ENCODE measurements around the gene ARHGEF17.

Gene ARHGEF17

DNA sequence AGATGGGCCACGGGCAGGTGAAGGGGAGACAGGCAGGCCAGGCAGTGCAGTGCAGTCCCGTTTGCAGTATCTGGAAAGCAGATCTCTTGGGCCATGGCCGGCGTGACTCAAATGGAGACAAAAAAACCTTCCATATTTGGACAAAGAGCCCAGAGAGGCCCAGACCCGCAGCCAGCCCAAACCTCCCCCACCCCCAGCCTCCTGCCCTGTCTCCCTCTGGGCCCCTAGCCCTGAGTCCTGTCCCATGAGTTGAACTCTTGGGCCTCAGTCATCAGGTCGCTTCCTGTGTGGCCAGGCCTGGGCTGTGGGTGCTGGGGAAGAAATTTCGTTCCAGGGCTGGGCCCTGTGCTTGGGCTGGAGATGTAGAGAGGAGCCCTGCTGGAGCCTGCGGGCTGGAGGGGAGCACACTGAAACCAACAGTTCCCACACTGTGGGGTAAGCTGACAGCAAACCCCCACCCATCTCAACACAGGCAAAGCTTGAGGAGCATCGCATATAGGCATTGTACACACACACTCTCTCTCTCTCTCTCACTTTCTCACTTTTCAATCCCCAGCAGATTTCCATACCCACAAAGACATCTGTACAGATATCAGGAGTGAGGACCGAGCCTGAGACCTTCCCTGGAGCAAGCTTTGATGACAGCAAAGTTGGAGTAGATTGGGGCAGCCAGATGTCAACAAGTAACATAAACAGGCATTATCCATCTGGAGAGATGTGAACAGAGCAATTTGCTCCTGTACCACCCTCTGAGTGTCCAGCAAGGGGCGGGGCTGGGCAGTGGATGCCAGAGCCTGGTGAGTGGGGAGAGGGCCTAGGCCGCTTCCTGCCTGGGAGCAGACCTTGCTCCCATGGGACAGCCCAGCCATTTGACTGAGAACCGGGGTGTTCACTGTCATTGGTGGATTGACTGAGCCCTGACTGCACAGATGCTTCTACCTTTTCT is 17.2 kb downstream of the ARHGEF17 start:
- in situ Hi-C loops (cut with MboI; ENCODE audit: low sequenced_read_pairs): no loop called here

- in situ Hi-C loops (cut with MboI; ENCODE audit: low sequenced_read_pairs): no loop called here
Measured at GRCh38 chr11:73326929-73327811, 19.1 kb downstream of the ARHGEF17 start.

DNA sequence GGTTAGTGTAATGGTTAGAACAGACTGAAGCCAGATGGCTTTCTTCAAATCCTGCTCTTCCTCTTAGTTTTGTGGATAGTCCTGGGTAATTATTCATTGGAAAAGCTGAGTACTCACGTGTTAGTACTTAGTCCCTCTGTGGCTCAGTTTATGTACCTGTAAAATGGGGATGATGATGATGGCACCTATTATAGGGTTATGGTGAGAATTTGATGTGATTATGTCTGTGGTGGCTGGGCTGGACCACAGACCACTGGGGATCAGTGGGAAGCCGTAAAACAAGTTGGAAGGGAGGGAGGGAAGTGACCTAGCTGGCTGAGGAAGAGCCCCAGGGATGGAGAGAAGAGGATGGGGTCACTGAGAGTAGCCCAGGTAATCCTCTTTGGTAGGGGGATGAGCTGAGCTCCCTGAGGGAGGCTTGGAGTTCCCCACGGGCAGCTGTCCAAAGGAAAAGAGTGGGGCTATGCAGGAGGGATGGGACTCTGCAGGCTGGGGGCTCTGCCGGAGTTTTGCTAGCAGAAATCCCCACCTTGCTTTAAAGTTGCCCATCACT is 19.8 kb downstream of the ARHGEF17 start:
- in situ Hi-C loops (cut with MboI; ENCODE audit: low sequenced_read_pairs): no loop called here

GRCh38 chr11:73330569-73331093 is 22.6 kb downstream of the ARHGEF17 start:
- in situ Hi-C loops (cut with MboI; ENCODE audit: low sequenced_read_pairs): no loop called here

DNA sequence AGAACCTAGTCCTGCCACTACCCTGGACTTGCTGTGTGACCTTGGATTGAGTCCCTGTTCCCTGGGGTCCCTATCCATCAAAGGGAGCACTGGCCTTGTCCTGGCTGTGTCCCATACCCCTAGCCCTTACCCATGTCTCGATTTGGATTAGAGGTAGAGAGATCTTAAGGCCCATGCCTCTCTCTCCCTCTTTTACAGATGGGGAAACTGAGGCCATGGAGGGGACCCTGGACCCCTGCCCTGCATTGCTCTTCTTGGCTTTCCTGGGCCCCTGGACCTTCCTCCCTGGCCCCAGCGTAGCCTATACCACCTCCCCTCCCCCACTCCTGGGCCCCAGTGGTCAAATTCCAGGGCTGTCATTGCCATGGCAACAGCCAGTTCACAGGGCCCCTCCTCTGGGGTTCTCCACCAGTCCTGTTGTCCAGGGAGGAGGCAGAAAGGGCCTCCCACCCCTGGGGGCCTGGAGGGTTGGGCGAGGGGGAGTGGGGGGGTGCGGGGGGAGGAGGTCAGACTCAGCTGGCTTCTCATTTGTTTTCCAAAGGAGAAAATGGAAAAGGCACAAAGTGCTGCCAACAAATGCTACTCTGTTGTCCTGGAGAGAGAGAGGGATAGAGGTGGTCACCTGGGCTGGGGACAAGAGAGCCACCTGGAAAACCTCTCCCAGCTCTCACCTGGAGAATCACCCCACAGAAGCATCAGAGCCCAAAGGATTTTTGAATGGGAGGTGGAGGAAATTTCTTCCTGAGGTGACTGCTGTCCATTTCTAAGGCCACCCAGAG is 23.3 kb downstream of the ARHGEF17 start:
- in situ Hi-C loops (cut with MboI; ENCODE audit: low sequenced_read_pairs): no loop called here

DNA sequence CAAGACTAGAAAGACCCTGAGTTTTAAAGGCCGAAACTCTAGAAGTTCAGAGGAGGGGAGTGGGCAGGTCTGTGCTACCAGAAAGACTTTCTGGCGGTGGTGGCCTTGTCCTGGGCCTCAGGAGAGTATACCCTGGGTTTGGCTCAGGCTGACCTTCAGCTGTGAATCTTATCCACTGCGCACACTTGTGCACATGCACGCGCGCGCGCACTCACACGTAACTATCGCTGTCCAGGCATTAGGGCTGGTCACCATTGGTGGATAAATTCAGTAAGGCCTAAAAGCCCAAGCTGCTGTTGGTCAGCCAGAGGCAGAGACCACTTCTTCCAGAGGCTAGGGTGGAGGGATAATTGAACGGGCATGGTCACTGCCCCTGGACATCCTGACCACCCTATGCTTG is 25.1 kb downstream of the ARHGEF17 start:
- in situ Hi-C loops (cut with MboI; ENCODE audit: low sequenced_read_pairs): no loop called here

DNA sequence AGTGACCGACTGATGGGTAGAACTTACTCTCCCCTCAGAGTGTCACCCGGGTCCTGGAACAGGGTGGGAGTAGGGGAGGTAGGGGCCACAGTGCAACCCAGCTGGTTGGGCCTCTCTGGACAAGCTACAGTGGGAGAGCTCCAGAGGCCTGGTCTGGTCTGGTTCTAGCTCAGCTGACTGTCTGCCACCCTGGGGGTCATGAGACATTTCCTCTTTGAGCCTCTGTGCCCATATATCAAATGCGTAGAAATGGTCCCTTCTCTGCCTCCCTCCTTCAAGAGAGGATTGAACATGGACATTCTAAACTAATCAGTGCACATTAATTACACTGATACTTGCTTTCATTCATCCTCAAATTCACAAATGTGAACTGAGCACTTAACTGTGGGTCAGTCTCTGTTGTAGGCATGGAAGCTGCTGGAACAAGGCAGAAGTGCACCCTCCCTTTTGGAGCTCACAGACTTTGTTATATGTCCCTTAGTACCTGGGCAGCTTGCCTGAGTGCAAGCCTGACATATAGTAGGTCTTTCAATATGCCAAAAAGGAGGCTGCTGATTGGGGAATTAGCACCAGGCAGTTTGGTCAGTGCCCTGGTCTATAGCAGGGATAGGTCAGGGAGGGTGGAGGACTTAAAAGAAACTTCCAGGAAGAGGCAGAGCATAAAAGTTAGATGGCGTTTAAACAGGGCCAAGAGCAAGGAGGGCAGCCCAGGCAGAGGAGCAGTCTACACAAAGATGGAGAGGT is 25.7 kb downstream of the ARHGEF17 start:
- in situ Hi-C loops (cut with MboI; ENCODE audit: low sequenced_read_pairs): no loop called here

- in situ Hi-C loops (cut with MboI; ENCODE audit: low sequenced_read_pairs): loop anchor here (5.0 kb wide), 1 partner anchor 37 kb away; no protein-coding TSS in a partner anchor
Measured at GRCh38 chr11:73334384-73335203, 26.5 kb downstream of the ARHGEF17 start.

DNA sequence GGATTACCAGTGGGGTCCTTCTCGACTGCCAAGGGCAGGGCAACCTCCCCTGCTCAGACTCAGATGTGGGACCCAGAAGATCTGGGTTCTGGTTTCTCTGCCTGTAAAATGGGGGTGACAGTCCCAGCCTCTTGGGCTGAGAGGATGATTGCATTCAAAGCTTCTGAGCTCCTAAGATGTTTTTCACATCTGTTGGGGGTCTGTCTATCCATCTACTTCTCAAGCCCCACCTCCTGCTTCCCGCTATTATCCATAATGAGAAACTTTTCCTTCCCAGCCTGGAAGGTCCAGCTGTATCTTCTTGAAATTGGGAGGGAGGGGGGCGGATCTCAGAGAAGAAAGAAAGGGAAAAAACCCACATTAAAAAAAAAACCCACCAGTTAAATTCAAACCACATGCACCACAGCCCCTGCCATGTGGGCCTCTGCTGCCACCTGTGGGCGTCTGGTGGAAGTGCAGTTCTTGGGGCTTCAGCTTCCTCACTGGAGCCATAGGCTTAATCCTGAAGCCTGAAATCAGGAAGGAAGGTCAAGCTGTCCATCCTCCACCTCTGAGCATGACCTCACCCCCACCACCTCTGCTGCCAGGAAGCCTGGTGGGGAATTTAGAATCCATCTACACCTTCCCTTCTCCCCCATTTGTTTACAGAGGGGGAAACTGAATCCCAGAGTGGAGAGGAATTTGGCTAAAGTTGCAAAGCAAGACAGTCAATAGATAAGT is 27.3 kb downstream of the ARHGEF17 start:
- in situ Hi-C loops (cut with MboI; ENCODE audit: low sequenced_read_pairs): loop anchor here (5.0 kb wide), 1 partner anchor 38 kb away; no protein-coding TSS in a partner anchor

DNA sequence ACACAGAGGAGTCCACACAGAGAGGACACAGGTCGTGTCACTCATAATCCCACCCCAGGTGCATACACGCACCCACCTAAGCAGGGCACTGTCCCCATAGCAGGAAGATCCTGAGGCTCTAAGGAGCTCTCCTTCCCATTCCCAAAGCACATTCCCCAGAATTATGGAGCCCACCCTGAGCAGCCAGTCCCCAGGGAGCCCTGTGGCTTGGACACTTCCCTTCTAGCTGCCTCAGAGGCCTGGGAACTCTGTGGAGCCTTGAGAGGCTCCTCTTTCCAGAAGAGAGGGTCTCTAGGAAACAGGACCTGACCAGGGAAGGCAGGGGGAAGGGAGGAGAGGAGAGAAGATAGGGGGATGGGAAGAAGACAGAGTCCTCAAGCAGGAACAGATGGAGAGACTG is 29.8 kb downstream of the ARHGEF17 start:
- in situ Hi-C loops (cut with MboI; ENCODE audit: low sequenced_read_pairs): loop anchor here (5.0 kb wide), 1 partner anchor 41 kb away; no protein-coding TSS in a partner anchor

DNA sequence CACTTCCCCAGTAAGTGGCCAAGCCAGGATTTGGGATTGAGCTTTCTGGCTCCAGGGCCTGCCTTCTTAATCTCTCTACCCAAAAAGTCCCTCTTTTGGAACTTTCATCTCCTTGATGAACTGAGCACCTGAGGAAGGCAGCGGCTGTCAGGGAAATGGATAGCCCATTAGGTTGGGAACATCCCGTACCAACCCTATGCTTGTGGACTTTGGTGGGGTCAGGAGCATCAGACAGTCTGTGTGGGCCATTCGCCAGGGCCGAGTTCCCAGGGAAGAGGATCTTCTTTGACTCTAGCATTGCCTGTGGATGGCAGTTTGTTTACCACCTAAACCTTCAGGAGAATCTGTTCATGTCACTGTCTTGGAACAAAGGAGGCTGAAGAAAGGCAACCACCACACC is 30.2 kb downstream of the ARHGEF17 start:
- in situ Hi-C loops (cut with MboI; ENCODE audit: low sequenced_read_pairs): loop anchor here (5.0 kb wide), 1 partner anchor 41 kb away; no protein-coding TSS in a partner anchor

DNA sequence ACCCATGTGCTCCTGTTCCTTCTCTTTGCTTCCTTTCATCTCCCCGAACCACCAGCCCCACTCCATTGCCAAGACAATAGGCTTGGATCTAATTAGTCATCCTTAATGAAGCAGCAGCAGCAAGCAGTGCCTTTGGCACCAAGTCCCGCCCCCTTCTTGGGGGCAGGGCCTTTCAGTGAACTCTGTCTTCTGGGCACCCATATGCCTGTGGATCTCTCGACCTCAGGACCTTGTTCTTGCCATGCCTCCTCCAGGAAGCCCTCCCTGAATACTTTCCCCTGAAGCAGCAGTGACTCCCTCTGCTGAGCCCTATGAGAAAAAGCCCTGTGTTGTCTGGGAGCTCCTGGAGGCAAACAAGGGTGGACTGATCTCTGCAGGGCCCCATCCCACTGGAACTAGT is 32.1 kb downstream of the ARHGEF17 start:
- in situ Hi-C loops (cut with MboI; ENCODE audit: low sequenced_read_pairs): no loop called here

GRCh38 chr11:73342633-73343032 is 34.6 kb downstream of the ARHGEF17 start:
- in situ Hi-C loops (cut with MboI; ENCODE audit: low sequenced_read_pairs): no loop called here

DNA sequence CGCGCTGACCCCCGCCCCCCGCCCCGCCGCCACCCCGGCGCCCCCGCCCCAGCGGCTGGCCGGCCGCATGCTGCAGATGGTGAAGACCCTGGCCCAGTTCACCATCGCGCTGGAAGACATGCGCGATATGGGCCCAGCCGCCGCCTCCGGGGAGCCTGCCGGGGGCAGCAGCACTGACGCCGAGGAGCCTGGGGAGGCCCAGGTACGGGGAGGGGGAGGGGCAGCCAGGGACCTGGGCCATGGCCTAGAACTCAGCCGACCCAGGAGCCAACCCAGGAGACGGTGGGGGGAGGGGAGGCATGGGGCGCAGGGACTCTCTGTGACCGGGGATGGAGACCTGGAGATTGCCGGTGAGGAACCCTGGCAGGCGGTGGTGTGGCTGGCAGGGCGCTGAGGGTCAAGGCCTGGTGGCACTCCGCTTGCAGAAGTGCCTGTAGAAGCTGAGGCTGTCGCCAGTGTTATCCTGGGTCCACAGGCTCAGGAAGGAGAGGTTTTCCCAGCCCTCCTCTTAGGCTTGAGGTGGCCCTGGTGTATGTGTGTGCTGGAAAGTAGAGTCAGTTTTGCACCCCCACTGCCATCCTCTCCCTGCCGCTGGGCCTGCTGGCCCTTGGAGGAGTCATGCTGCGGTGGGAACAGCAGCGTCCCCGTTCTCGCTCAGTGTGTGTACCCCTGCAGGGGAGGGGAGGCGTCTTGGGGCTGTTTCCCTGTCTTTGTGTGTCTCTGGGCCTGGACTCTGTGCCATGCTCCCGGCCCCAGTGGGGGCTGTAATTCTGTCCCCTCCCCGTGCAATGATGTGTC is 35.2 kb downstream of the ARHGEF17 start:
- in situ Hi-C loops (cut with MboI; ENCODE audit: low sequenced_read_pairs): no loop called here

GRCh38 chr11:73344191-73344607 is 36.1 kb downstream of the ARHGEF17 start:
- in situ Hi-C loops (cut with MboI; ENCODE audit: low sequenced_read_pairs): no loop called here

DNA sequence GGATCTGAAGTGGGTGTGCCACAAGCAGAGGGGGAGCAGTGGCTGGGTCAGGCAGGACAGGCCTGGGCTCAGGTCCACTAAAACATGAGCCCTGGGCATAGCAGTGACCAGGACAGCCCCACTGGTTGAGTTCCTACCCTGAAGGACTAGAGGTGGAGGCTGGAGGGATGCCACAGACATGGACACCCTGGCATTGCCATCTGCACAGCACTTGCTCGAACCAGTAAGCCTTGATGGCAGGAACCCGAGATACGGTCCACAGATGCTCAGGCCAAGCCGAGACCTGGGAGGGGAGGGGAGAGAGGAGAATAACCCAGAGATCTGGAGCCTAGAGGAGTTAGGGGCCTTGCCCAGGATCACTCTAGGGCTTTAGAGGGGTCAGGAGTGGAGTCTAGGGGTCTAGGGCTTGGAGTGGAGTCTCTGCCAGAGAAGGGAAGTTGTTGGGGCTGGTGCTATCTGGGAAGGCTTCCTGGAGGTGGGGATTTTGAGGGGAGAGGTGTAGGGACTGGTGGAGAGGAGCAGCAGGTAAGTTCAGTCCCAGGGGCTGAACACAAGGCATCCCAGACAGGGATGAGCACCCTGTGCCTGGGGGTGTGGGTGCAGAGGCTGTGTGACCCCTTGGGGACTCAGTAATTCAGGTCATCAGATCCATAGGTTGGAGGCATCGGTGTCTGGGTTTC is 37.5 kb downstream of the ARHGEF17 start:
- in situ Hi-C loops (cut with MboI; ENCODE audit: low sequenced_read_pairs): no loop called here
